Left hindlimb (tissue), 1 donor: ENCODE data around the gene BCL2L1.
"Not testable (repeated sequence)": the region's sequence is repeated elsewhere in the genome, so short reads cannot be mapped to it uniquely, and the experiment has no call there.

Experiments
- DNase-seq: peaks from one replicate; pipeline ENCODE4 v3.0.0-alpha.2; 2018

Gene BCL2L1

DNA sequence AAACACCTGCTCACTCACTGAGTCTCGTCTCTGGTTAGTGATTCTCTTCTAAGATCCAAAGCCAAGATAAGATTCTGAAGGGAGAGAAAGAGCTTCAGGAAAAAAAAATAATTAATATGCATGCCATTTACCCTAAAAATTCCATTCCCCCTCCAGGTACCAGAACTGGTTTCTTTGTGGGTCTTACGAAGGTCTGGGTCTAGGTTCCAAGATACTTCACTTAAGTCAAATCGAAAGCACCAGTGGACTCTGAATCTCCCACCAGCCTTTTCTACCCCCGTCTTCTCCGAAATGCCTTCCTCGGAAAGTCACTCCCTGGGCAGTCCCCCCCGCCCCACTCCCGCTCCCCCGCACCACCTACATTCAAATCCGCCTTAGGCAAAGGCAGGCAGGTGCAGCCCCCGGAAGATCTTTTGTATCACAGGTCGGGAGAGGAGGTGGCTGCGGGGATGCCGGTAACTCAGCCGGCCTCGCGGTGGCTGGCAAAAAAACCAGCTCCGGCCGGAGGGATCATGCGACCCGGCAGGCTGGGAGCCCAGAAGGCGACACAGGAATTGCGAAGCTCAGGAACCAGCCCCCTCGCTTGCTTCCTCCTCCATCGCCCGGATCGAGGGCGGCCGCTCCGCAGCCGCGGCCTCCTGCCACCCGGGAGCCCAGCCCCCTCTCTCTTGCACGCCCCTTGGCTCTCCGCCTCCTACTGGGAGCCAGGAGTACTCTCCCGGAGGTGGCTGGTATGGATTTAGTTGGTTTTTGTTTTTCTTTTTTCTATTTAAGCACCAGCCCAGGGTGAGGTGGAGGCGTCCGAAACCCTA is at the start of gene BCL2L1:
Gene BCL2L1, minus strand, starts transcription at position 612 of the 812 bp plus-strand sequence. CDS start 650 bp downstream, outside the sequence.
- peak; percentile 88 for DNase-seq

DNA sequence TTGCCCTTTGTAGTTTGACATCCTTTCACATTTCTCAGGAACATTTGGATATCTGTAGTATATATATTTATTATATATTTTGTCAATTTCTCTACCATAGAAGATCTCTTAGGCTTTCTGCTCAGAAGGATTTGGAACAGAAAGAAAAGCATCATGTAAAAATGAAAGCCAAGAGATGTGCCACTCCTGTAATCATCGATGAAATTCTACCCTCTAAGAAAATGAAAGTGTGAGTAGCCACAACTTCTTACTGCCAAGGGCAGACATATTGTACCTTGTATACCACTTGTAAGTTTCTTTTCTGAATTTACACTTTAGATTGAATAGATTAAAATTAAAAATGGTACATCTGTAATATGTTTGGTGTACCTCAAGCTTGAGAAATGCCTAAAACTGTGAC is 47.6 kb upstream of the BCL2L1 start:
- no peak for DNase-seq

DNA sequence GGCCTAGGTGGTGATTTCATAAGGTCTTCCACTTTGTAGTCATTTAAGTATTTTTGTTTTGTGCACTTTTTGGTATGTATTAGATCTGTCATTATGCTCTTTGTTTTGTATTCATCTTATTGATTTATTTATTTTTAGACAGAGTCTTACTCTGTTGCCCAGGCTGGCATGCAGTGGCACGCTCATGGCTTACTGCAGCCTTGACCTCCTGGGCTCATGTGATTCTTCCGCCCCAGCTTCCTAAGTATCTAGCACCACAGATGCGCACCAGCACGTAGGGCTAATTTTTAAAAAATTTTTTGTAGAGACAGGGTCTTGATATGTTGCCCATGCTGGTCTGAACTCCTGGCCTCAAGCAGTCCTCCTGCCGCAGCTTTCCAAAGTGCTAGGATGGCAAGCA is 47.0 kb upstream of the BCL2L1 start:
- no peak for DNase-seq

DNA sequence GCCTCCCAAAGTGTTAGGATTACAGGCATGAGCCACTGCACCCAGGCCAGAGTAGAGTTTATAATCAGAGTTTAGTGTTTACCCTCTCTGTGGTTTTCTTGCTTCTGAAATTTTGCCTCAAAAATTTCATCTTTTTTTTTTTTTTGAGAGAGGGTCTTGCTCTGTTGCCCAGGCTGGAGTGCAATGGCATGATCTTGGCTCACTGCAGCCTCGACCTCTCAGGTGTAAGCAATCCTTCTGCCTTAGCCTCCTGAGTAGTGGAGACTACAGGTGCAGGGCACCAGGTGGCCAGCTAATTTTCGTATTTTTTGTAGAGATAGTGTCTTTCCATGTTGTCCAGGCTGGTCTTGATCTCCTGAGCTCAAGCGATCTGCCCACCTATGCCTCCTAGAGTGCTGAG is 45.1 kb upstream of the BCL2L1 start:
- DNase-seq, result no peak

DNA sequence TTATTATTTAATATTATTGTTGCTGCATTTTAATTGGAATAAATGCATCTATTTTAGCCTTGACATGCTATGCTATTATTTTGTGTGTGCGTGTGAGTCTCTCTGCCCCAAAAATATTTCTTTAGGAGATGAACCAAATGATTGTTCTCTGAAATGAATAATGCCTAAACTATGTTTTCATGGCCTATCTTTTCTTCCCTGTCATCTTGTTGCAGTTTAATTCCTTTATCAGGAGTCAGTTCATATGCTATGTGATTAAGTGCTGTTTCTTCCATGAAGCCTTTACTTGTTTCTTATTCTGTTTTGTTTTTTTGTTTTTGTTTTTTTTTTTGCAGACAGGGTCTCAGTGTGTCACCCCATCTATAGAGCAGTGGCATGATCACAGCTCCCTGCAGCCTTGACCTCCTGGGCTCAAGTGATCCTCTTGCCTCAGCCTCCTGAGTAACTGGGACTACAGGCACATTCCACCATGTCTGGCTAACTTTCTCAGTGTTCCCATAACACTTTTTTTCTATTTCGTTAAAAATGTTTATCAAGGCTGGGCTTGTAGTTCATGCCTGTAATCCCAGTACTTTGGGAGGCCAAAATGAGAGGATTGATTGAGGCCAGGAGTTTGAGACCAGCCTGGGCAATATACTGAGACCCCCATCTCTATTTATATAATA is 42.1 kb upstream of the BCL2L1 start:
- DNase-seq, result no peak

DNA sequence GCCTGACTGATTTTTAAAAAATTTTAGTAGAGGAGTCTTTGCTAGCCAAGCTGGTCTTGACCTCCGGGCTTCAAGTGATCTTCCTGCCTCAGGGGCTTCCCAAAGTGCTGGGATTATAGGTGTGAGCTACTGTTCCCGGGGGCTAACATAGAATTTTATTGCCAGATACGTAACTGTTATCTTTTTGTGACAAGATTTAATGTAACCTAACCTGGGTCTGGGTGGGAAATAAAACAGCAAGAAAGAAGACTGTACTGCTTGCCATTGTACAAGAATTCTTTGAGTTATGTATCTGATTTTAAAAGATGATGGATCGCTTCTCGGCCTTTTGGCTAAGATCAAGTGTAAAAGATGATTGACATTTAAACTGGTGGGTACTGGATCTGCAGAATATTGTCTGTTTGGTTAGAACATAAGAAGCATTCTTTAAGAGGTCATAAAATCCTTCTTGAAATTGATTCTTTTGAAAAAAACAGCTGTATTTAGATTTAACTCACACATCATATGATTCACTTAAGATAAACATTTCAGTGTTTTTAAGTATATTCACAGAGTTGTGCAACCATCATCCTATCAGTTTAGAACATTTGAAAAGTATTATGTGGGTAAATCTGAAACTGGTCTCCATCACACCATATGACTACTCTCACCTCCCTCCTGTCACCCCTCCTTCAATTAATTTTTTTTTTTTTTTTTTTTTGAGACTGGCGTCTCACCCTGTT is 38.0 kb upstream of the BCL2L1 start:
- DNase-seq, result no peak

DNA sequence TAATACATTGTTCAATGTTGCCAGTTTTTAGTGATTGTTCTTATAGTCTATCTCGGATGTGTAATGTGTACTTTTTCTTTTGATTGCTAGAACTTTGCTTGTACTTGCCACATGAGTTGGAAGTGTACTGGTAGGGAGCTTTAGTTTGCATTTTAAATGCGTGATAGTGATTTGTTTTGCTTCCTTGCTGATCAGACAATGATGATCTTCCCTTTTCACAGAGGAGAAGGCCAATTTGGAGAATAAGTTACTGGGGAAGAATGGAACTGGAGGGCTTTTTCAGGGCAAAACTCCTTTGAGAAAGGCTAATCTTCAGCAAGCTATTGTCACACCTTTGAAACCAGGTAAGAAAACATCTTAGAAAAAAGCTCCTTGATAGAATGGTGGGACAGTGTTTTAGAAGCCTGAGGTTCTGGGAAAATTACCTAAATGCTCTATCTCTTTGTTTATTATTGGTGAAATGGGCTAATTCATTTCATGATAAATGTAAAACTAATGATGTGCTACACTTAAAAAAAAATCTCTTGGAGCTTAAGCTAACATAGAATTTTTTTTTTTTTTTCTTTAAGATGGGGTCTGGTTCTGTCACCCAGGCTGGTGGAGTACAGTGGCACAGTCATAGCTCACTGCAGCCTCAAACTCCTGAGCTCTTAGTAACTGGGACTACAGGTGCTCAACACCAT is 37.3 kb upstream of the BCL2L1 start:
- DNase-seq, result no peak

DNA sequence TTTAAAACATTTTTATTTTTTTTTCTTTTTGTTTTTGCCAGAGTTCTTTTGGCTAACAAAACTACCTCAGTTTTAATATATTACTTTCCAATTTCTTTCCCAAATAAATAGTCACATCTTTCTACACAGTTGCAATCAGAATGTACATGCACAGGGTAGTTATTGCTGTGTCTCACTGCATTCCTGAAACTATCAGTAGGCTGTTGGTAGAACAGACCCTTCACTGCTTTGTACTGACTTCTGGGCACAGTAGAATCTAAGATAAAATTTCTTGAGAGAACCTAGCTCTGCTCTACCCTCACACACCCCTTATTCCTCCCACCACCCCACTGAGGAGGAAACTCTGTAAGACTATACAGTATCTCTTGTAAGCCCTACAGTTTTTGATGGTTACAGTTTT is 36.3 kb upstream of the BCL2L1 start:
- no peak for DNase-seq

DNA sequence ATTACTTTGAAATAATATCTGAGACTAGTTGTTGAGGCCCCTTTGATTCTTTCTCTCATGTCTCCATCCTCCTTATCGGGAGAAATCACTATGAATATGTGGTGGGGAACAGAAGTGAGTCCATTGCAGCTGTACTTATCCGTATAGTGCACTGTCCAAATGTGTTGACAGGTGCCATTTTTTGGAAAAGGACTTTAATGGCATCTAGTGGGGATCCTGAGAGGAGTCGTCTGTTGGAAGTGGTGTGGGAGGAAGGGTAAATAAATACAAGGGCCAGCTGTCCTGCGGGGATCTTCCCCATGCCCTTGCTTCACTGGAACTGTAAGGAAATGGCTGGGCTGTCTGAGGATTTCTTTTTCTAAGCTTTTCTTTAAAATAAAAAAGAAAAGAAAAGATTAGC is 35.9 kb upstream of the BCL2L1 start:
- DNase-seq, result no peak

DNA sequence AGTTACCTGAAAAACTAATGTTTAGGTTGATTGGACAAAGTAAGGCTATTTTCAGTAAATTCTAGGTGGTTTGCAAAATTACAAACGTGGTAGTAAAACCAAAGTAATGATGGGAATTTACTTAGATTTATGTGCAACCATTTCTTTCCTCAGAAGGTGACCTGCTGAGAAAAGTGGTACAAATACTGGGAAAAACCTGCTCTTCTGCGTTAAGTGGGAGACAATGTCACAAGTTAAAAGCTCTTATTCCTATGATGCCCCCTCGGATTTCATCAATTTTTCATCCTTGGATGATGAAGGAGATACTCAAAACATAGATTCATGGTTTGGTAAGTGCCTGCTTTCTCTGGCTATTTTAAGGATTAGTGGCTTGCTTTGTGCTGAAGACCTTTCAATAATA is 34.6 kb upstream of the BCL2L1 start:
- DNase-seq, result no peak

DNA sequence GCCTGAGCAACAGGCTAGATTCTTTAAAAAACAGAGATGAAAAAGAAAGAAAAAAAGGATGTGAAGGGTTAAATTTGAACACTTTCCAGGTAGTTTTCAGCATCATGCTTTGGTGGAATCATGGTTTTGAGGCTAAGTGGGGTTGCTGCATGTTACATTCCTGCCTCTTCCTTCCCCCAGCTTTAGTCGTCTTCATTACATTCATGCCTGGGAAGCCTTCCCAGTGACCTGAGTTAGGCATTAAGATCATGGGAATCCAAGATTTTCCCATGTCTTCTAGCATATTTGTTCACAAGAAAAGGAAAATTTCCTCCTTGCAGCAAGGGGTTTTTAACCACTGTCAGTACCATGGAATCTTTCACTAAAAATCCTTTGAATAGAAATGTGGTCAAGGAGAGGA is 28.5 kb upstream of the BCL2L1 start:
- DNase-seq, result no peak

DNA sequence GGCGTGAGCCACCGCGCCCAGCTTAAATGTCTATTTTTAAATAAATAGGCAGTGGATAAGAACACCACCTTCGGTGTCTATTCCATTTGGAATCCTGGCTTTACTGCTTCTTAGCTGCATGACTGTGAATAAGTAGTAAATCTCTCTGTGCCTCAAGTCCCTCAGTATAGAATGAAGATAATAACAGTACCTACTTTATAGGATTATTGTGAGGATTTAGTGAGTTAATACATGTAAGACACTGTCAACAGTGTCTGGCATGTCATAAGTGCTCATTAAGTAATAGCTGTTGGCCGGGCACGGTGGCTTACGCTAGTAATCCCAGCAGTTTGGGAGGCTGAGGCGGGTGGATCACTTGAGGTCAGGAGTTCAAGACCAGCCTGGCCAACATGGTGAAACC is 26.6 kb upstream of the BCL2L1 start:
- DNase-seq, result no peak

DNA sequence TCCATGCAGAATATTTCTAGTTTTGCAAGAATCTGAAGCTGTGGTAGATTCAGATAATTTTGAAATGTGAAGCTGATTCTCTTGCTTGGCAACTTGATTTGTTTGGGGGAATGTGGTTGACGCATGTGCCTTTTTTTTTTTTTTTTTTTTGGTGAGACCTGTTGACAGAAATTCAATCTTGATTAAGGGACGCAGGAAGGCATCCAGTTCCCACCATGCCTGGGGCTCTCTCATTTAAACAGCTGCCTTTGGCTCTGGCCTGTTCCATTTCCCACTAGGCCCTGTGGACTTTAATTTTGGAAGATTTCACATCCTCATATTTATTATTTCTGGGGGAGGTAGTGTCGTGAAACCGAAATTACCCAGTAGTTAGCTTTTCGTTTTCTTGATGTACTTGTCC is 25.0 kb upstream of the BCL2L1 start:
- DNase-seq, result no peak

DNA sequence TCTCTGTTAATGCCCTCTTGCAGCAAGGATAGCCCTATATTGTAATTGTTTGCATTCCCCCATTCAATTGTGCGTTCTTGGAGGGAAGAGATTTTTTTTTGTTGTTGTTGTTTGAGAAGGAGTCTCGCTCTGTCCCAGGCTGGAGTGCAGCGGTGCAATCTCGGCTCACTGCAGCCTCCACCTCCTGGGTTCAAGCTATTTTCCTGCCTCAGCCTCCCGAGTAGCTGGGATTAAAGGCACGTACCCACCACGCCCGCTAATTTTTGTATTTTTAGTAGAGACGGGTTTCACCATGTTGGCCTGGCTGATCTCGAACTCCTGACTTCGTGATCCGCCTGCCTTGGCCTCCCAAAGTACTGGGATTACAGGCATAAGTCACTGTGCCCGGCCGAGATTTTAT is 24.4 kb upstream of the BCL2L1 start:
- not testable (repeated sequence) for DNase-seq

DNA sequence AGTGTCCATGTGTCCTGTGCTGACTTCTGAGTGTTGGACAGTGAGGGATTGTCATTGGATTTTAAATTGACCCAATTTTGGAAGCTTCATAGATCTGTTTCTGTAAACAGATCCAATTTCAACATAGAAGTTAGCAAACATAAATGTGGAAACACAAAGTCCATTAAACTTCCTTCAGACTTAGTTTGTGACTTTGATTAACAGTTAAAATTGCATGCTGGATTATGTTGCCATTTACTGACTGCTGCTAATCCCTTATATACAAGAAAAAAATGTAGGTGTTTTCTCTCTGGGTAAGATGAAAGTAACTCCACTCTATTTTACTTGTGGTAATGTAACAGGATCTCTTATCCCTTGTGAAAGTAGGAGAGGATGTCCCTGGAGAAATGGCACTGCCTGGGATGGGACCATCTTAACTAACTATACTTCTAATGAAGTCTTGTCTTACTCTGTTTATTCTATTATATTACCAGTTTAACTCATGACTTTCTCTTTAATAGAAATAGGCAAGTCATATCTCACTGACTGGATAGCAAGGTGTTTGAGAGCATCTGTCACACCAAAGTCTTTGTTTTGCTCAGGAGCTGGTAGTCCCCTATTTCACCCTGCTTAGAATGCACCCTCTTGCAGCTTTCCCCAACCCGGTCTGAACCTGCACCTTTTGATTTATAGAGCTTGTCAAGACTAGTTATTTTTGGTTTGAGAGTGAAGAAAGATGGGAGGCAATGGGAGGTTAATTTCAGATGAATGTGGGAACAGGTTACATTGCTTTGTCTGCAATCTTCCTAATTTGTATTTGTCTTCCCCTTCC is 23.6 kb upstream of the BCL2L1 start:
- DNase-seq, result no peak

DNA sequence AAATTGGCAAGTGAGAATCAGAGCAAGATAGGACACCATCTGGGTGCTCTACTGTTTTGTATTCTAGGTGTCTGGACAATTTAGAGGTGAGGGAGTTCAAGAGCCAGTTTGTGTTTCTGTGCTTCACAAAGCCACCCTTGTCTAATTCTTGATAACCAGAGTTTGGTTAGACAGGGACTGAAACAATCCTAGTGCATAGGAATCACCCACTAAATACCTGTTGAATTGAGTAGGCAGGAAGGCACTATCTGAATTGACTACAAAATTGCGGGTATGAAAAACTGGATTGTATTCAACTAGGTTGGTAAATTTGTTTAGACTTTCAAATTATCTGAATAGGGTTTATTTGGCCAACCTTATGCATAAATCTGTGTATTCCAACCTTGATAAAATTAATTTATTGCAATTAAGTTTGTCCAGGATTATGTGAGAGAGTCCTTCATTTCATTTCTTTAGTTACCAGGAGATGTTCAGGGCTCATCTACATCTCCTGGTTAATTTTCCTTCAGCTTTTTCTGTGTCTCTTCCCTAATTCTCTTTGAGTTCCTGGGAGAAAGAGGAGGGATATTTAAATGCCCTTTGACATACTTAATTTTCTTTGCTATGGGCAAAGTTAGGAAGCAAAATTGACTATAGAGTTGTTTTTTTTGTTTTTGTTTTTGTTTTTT is 18.1 kb upstream of the BCL2L1 start:
- DNase-seq, result no peak

DNA sequence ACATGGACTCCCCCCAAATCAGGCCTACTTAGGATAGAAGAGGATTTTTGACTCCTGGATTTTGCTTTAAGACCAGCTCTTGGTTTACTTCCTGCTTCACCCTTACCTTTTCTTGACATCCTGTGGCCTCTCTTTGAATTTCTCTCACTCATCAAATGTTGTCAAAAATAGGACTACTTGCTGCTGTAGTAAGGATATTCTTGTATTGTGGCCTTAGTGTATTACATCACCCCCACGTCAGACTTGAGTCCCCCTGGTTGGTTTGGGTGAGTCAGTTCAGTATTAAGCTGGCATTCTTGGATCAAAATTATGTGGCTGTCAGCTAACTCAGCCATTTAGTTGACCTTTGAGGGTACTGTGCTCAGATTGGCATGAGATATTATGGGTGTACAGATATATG is 17.5 kb upstream of the BCL2L1 start:
- DNase-seq, result no peak

DNA sequence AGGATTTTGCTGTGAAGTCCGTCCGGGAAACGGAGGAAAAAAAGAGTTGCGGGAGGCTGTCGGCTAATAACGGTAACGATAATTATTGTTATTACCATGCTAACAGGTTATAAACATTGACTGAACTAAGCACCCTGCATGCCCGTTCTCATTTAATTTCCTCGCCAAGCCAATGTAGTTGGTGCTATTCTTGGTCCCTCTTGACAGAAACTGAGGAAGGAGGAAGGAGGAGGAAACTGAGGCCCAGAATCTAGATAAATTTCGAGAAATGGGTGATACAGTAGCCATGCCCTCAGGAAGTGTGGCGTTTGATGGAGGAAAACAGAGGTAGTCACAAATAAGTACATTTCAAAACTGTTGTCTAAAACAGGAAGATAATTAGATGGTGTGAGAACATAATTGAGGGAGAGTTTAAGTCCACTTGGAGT is 16.9 kb upstream of the BCL2L1 start:
- no peak for DNase-seq

DNA sequence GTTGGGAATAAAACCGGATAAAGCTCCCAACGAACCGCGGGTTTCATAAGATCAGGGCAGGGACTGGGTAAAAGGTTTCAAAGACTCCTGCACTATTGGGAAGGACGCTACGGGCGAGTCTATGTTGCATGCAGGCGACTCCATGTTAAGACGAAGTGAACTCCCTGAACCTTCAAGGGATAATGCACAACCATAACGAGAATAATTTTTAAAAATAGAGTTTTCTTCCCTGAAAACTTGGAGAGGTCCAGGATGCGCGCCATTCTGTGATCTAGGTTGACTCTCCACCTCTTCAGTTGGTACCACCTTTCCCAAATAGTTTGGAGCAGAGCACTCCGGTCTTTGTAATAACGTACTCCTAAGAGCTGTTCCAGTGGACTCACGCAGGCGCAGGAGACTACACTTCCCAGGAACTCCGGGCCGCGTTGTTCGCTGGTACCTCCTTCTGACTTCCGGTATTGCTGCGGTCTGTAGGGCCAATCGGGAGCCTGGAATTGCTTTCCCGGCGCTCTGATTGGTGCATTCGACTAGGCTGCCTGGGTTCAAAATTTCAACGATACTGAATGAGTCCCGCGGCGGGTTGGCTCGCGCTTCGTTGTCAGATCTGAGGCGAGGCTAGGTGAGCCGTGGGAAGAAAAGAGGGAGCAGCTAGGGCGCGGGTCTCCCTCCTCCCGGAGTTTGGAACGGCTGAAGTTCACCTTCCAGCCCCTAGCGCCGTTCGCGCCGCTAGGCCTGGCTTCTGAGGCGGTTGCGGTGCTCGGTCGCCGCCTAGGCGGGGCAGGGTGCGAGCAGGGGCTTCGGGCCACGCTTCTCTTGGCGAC is 16.3 kb upstream of the BCL2L1 start, which contains the start of gene TPX2:
Gene TPX2, plus strand, starts transcription at position 562 of the 821 bp plus-strand sequence. CDS start 18,187 bp downstream, outside the sequence.
- peak; percentile 97 for DNase-seq

DNA sequence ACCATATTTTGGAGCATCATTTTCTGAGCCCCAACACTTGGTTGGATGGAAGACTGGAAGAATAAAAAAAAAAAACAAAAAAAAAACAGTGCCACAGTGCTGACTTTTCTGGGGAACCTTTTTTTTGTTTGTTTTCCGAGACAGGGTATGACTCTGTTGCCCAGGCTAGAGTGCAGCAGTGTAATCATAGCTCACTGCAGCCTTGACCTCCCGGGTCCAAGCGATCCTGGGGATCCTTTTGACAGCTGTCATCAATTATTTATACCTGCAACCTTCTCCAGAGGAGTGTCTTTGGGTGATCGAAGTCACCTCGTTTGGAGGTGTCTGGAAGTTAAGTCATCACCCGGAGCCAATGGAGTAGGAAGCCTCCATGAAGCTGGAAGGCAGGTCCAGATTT is 8.7 kb upstream of the BCL2L1 start:
- no peak for DNase-seq
